Measurements from ENCODE around the gene PSME1. TPM values are rescaled to one million over a fixed set of nuclear protein-coding genes. Genes with fewer than 3 reads are reported as not detected.

Gene PSME1
- total RNA-seq, 4 donors from 2014 or later, result 81.3 to 125 (median 114) TPM

DNA sequence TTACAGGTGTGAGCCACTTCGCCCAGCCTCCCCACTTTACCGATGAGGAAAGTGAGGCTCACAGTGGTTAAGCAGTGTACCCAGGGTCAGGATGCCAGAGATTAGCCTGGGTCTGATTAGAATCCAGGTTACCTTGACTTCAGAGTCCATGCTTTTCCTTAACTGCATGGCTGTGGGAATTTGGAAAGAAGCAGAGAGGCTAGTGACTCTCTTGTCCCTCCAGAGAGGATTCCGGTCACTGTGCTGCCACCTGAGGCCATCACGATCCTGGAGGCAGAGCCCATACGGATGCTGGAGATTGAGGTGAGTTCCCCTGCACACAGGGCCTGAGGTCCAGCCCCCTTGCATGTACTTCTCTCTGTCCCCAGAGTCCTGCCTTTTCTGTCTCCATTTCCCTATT lies 40.6 kb downstream of the PSME1 start:
- no peak for TF ChIP-seq POLR2A (IDR thresholded peaks at IDR 0.05)
- TF ChIP-seq, protein P1, sequence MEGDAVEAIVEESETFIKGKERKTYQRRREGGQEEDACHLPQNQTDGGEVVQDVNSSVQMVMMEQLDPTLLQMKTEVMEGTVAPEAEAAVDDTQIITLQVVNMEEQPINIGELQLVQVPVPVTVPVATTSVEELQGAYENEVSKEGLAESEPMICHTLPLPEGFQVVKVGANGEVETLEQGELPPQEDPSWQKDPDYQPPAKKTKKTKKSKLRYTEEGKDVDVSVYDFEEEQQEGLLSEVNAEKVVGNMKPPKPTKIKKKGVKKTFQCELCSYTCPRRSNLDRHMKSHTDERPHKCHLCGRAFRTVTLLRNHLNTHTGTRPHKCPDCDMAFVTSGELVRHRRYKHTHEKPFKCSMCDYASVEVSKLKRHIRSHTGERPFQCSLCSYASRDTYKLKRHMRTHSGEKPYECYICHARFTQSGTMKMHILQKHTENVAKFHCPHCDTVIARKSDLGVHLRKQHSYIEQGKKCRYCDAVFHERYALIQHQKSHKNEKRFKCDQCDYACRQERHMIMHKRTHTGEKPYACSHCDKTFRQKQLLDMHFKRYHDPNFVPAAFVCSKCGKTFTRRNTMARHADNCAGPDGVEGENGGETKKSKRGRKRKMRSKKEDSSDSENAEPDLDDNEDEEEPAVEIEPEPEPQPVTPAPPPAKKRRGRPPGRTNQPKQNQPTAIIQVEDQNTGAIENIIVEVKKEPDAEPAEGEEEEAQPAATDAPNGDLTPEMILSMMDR (IDR thresholded peaks at IDR 0.05), result no peak
- intact Hi-C loops (cut with DNase I; ENCODE audit: low total_unique reads), result no loop called here
- no peak for DNase-seq (ENCODE audit: low spot score in 2 of 2)
- 93 to 97% methylated on average over 5 of the region's 5 CpGs for WGBS, 2 donors
- H3K4me3 ChIP-seq (ENCODE audit: low read depth, poor library complexity, severe bottlenecking), result no peak overlapping the region

DNA sequence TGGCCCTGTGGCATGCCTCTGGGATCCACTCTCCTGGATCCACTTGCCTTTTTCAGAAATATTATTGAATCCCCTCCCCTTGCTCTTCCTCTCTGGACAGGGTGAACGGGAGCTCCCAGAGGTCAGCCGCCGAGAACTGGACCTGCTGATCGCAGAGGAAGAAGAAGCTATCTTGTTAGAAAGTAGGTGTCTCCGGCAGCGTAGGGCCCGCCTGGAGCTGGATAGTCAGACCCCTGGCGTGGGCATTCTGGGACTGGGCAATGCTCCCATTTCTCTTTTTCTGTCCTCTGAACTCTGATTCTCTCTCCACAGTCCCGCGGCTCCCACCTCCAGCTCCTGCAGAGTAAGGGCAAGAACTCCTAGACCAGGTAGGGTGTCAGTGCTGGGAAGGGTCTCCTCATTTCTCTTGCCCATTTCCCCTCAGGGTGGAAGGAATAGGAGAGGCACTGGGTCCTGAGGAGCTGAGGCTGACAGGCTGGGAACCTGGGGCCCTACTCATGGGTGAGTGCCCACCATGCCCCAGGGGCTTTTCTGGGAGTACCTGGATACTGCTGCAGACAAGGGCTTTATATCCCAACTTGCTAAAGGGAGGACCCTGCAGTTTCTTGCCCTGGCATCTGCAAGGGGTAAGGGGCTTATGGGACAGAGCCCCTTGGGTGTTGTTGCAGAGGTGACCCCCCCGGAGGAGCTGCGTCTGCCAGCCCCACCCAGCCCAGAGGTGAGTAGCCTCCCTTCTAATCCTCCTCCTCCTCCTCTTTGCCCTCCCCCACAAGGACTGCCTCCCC lies 41.2 kb downstream of the PSME1 start:
- intact Hi-C loops (cut with DNase I; ENCODE audit: low total_unique reads), result no loop called here
- WGBS, 2 donors, result 82 to 88% methylated on average over 12 of the region's 12 CpGs
- H3K4me3 ChIP-seq (ENCODE audit: low read depth, poor library complexity, severe bottlenecking), result no peak overlapping the region
- no peak for TF ChIP-seq POLR2A (IDR thresholded peaks at IDR 0.05)
- TF ChIP-seq, protein P1 (IDR thresholded peaks at IDR 0.05), result no peak
- no peak for DNase-seq (ENCODE audit: low spot score in 2 of 2)

DNA sequence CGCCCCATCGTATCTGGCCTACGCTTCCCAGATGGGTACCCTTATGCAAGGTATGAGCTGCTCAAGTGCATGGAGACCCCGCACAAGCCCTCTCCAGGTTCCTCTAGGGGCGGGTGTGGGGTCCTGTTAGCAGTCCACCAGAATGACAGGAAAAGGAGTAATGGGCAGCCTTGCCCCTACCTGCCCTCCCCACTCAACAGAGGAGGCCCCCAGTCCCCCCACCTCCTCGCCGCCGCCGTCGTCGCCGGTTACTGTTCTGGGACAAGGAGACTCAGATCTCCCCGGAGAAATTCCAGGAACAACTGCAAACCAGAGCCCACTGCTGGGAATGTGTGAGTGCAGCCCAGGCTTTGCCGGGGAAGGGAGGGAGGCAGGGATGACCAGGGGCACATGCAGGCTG lies 41.9 kb downstream of the PSME1 start:
- intact Hi-C loops (cut with DNase I; ENCODE audit: low total_unique reads), result no loop called here
- TF ChIP-seq, protein P1 (IDR thresholded peaks at IDR 0.05), result no peak
- no peak for TF ChIP-seq POLR2A (IDR thresholded peaks at IDR 0.05)
- no peak overlapping the region for H3K4me3 ChIP-seq (ENCODE audit: low read depth, poor library complexity, severe bottlenecking)
- no peak for DNase-seq (ENCODE audit: low spot score in 2 of 2)
- 86 to 93% methylated on average over 14 of the region's 14 CpGs for WGBS, 2 donors

DNA sequence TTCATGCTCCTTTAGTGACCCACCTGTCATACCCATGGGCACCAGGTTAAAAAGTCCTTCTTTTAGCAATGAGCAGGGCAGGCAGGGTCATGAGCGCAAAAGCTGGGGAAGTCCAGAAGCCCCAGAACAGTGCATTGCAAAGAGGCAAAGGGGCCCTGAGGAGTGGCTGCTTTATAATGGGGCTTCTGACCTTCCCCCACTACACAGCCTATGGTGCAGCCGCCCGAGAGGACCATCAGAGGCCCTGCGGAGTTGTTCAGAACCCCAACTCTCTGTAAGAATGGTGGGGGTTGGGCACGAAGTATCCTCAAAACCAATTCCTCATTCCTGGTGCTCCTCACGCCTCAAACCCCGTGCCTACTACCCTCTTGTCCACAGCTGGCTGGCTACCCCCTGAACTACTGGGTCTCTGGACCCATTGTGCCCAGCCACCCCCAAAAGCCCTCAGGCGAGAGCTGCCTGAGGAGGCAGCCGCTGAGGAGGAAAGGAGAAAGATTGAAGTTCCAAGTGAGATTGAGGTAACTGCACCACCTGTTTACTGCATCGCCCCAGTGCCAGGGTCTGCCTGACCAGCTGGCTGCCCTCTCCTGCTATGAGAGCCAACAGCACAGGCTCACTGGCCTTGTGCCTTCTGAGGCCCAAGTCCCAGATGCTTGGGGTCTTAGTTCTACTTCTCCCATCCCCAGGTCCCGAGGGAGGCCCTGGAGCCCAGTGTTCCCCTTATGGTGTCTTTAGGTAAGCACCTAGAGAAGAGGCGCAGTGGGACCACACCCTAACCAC lies 42.6 kb downstream of the PSME1 start:
- TF ChIP-seq, protein P1 (IDR thresholded peaks at IDR 0.05), result no peak
- no peak for TF ChIP-seq POLR2A (IDR thresholded peaks at IDR 0.05)
- no peak for DNase-seq (ENCODE audit: low spot score in 2 of 2)
- WGBS, 2 donors, result 86 to 89% methylated on average over 12 of the region's 12 CpGs
- intact Hi-C loops (cut with DNase I; ENCODE audit: low total_unique reads), result no loop called here
- no peak overlapping the region for H3K4me3 ChIP-seq (ENCODE audit: low read depth, poor library complexity, severe bottlenecking)

DNA sequence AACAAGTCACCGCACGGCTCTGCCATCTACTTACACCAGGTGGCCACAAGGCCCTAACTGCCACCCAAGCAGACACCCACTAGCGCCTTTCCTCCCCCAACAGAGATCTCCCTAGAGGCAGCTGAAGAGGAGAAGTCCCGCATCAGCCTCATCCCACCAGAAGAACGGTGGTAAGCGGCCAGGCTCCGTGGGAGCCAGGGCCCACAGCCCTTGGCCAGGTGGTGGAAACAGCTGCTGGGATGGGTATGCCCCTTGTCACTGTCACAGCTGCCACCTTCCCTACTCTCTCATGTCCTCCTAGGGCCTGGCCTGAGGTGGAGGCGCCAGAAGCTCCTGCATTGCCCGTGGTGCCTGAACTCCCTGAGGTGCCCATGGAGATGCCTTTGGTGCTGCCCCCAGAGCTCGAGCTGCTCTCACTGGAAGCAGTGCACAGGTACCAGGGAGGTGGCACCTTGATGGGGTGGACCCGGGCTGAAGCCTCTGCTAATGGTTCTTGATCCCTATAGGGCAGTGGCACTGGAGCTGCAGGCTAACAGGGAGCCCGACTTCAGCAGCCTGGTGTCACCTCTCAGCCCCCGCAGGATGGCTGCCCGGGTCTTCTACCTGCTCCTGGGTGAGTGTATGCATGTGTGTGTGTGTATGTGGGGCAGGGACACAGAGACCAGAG lies 43.4 kb downstream of the PSME1 start:
- no peak for DNase-seq (ENCODE audit: low spot score in 2 of 2)
- TF ChIP-seq, protein P1 (IDR thresholded peaks at IDR 0.05), result no peak
- TF ChIP-seq POLR2A (IDR thresholded peaks at IDR 0.05), result no peak
- 87 to 89% methylated on average over 12 to 13 of the region's 14 CpGs for WGBS, 2 donors
- H3K4me3 ChIP-seq (ENCODE audit: low read depth, poor library complexity, severe bottlenecking), result no peak overlapping the region
- intact Hi-C loops (cut with DNase I; ENCODE audit: low total_unique reads), result no loop called here
